Measurements from ENCODE around the gene HIC1.

Gene HIC1

GRCh38 chr17:2095536-2095910 is 40.6 kb downstream of the HIC1 start:
- Histone ChIP-seq H3K18ac (ENCODE audit: low read depth in 1 of 2, low read length in 2 of 2) (peak overlapping the region; percentile 68 to 94), H3K9ac (ENCODE audit: low read length) (peak overlapping the region; percentile 28), H2AFZ (ENCODE audit: low read depth, low read length) (no peak overlapping the region), H3K4ac (ENCODE audit: low read depth in 1 of 2, low read length in 2 of 2) (peak overlapping the region; percentile 56 to 64), H2AK5ac (ENCODE audit: low read length, severe bottlenecking) (peak overlapping the region; percentile 6), H3K9me3 (ENCODE audit: control insufficient read depth, low read length) (no peaks in the 10 kb centered on the region), H3K14ac (ENCODE audit: low read length in 2 of 2) (peak overlapping the region in 1 of 2 experiments; percentile 75), H2BK120ac (ENCODE audit: low read depth, low read length) (no peak overlapping the region), H4K91ac (ENCODE audit: low read length) (peak overlapping the region; percentile 34), H2BK12ac (ENCODE audit: low read length in 2 of 2) (peak overlapping the region; percentile 56 to 68), H3K79me1 (replicated peaks; ENCODE audit: low read length, poor library complexity, severe bottlenecking) (peaks cover 36% of the 10 kb centered on the region), H3K4me1 (ENCODE audit: control insufficient read depth, insufficient read depth, low read depth, low read length) (peaks cover 9% of the 10 kb centered on the region), H3K23ac (ENCODE audit: low read length in 2 of 2) (no peak overlapping the region), H2BK5ac (ENCODE audit: low read depth, low read length, poor library complexity, severe bottlenecking) (no peak overlapping the region), H3K4me3 (ENCODE audit: insufficient read depth in 1 of 2, low read depth in 1 of 2, low read length in 2 of 2) (no peak overlapping the region), H4K8ac (ENCODE audit: low read length) (peak overlapping the region; percentile 17), H3K36me3 (ENCODE audit: control insufficient read depth in 1 of 2, insufficient read depth in 2 of 2, low read depth in 1 of 2, low read length in 2 of 2) (peaks cover 14 to 16% of the 10 kb centered on the region in 2 experiments), H3K4me2 (ENCODE audit: low read length, poor library complexity, severe bottlenecking) (no peak overlapping the region), H3K27me3 (ENCODE audit: control insufficient read depth in 1 of 2, insufficient read depth in 1 of 2, low read length in 2 of 2) (no peaks in the 10 kb centered on the region), H3K27ac (ENCODE audit: low read length, poor library complexity, severe bottlenecking) (no peak overlapping the region), H2BK15ac (ENCODE audit: low read depth, poor library complexity, severe bottlenecking) (no peak overlapping the region)
- WGBS, result 88% methylated on average over 10 of the region's 10 CpGs
- no peak for DNase-seq

- no peak overlapping the region for H3K4ac ChIP-seq (ENCODE audit: low read depth in 1 of 2, low read length in 2 of 2)
- no peak overlapping the region for H2BK5ac ChIP-seq (ENCODE audit: low read depth, low read length, poor library complexity, severe bottlenecking)
- H2BK15ac ChIP-seq (ENCODE audit: low read depth, poor library complexity, severe bottlenecking), result no peak overlapping the region
- no peaks in the 10 kb centered on the region for H3K9me3 ChIP-seq (ENCODE audit: control insufficient read depth, low read length)
- H3K18ac ChIP-seq (ENCODE audit: low read depth in 1 of 2, low read length in 2 of 2), result no peak overlapping the region
- no peak overlapping the region for H2AK5ac ChIP-seq (ENCODE audit: low read length, severe bottlenecking)
- no peak overlapping the region for H2AFZ ChIP-seq (ENCODE audit: low read depth, low read length)
- no peak overlapping the region for H3K4me3 ChIP-seq (ENCODE audit: insufficient read depth in 1 of 2, low read depth in 1 of 2, low read length in 2 of 2)
- WGBS, result 96% methylated on average over 15 of the region's 15 CpGs
- no peak overlapping the region for H2BK120ac ChIP-seq (ENCODE audit: low read depth, low read length)
- H3K36me3 ChIP-seq (ENCODE audit: control insufficient read depth in 1 of 2, insufficient read depth in 2 of 2, low read depth in 1 of 2, low read length in 2 of 2), result peaks cover 3 to 7% of the 10 kb centered on the region in 2 experiments
- H2BK12ac ChIP-seq (ENCODE audit: low read length in 2 of 2), result no peak overlapping the region
- no peak overlapping the region for H3K9ac ChIP-seq (ENCODE audit: low read length)
- no peak for DNase-seq
- H4K91ac ChIP-seq (ENCODE audit: low read length), result no peak overlapping the region
- no peaks in the 10 kb centered on the region for H3K4me1 ChIP-seq (ENCODE audit: control insufficient read depth, insufficient read depth, low read depth, low read length)
- no peaks in the 10 kb centered on the region for H3K27me3 ChIP-seq (ENCODE audit: control insufficient read depth in 1 of 2, insufficient read depth in 1 of 2, low read length in 2 of 2)
- H4K8ac ChIP-seq (ENCODE audit: low read length), result no peak overlapping the region
- no peak overlapping the region for H3K14ac ChIP-seq (ENCODE audit: low read length in 2 of 2)
- peaks cover 31% of the 10 kb centered on the region for H3K79me1 ChIP-seq (replicated peaks; ENCODE audit: low read length, poor library complexity, severe bottlenecking)
- H3K23ac ChIP-seq (ENCODE audit: low read length in 2 of 2), result no peak overlapping the region
- no peak overlapping the region for H3K4me2 ChIP-seq (ENCODE audit: low read length, poor library complexity, severe bottlenecking)
- no peak overlapping the region for H3K27ac ChIP-seq (ENCODE audit: low read length, poor library complexity, severe bottlenecking)
Measured at GRCh38 chr17:2101448-2102257, 46.8 kb downstream of the HIC1 start.

GRCh38 chr17:2102931-2103809 is 48.3 kb downstream of the HIC1 start:
- H3K4ac ChIP-seq (ENCODE audit: low read depth in 1 of 2, low read length in 2 of 2), result no peak overlapping the region
- H3K79me1 ChIP-seq (replicated peaks; ENCODE audit: low read length, poor library complexity, severe bottlenecking), result peaks cover 34% of the 10 kb centered on the region
- H3K18ac ChIP-seq (ENCODE audit: low read depth in 1 of 2, low read length in 2 of 2), result no peak overlapping the region
- no peak overlapping the region for H3K4me2 ChIP-seq (ENCODE audit: low read length, poor library complexity, severe bottlenecking)
- peaks cover 2% of the 10 kb centered on the region for H3K4me1 ChIP-seq (ENCODE audit: control insufficient read depth, insufficient read depth, low read depth, low read length)
- H3K9me3 ChIP-seq (ENCODE audit: control insufficient read depth, low read length), result no peaks in the 10 kb centered on the region
- H3K9ac ChIP-seq (ENCODE audit: low read length), result no peak overlapping the region
- no peak overlapping the region for H3K4me3 ChIP-seq (ENCODE audit: insufficient read depth in 1 of 2, low read depth in 1 of 2, low read length in 2 of 2)
- H3K27me3 ChIP-seq (ENCODE audit: control insufficient read depth in 1 of 2, insufficient read depth in 1 of 2, low read length in 2 of 2), result no peaks in the 10 kb centered on the region
- no peak overlapping the region for H2BK12ac ChIP-seq (ENCODE audit: low read length in 2 of 2)
- H3K27ac ChIP-seq (ENCODE audit: low read length, poor library complexity, severe bottlenecking), result no peak overlapping the region
- H4K8ac ChIP-seq (ENCODE audit: low read length), result no peak overlapping the region
- DNase-seq, result peak; percentile 47
- H2AK5ac ChIP-seq (ENCODE audit: low read length, severe bottlenecking), result no peak overlapping the region
- H2BK15ac ChIP-seq (ENCODE audit: low read depth, poor library complexity, severe bottlenecking), result no peak overlapping the region
- H4K91ac ChIP-seq (ENCODE audit: low read length), result no peak overlapping the region
- H3K23ac ChIP-seq (ENCODE audit: low read length in 2 of 2), result no peak overlapping the region
- no peak overlapping the region for H3K14ac ChIP-seq (ENCODE audit: low read length in 2 of 2)
- 97% methylated on average over 9 of the region's 9 CpGs for WGBS
- no peak overlapping the region for H2AFZ ChIP-seq (ENCODE audit: low read depth, low read length)
- H2BK5ac ChIP-seq (ENCODE audit: low read depth, low read length, poor library complexity, severe bottlenecking), result no peak overlapping the region
- peaks cover 3 to 10% of the 10 kb centered on the region in 2 experiments for H3K36me3 ChIP-seq (ENCODE audit: control insufficient read depth in 1 of 2, insufficient read depth in 2 of 2, low read depth in 1 of 2, low read length in 2 of 2)
- H2BK120ac ChIP-seq (ENCODE audit: low read depth, low read length), result no peak overlapping the region

GRCh38 chr17:2105663-2106062 is 50.8 kb downstream of the HIC1 start:
- H2BK120ac ChIP-seq (ENCODE audit: low read depth, low read length), result no peak overlapping the region
- no peak overlapping the region for H2BK15ac ChIP-seq (ENCODE audit: low read depth, poor library complexity, severe bottlenecking)
- peaks cover 2% of the 10 kb centered on the region for H3K4me1 ChIP-seq (ENCODE audit: control insufficient read depth, insufficient read depth, low read depth, low read length)
- H3K14ac ChIP-seq (ENCODE audit: low read length in 2 of 2), result no peak overlapping the region
- no peak overlapping the region for H2AFZ ChIP-seq (ENCODE audit: low read depth, low read length)
- no peak overlapping the region for H3K4ac ChIP-seq (ENCODE audit: low read depth in 1 of 2, low read length in 2 of 2)
- no peak for DNase-seq
- H3K36me3 ChIP-seq (ENCODE audit: control insufficient read depth in 1 of 2, insufficient read depth in 2 of 2, low read depth in 1 of 2, low read length in 2 of 2), result peaks cover 0 to 19% of the 10 kb centered on the region in 2 experiments
- H3K9ac ChIP-seq (ENCODE audit: low read length), result no peak overlapping the region
- H3K27ac ChIP-seq (ENCODE audit: low read length, poor library complexity, severe bottlenecking), result no peak overlapping the region
- H3K23ac ChIP-seq (ENCODE audit: low read length in 2 of 2), result no peak overlapping the region
- peak overlapping the region in 1 of 2 experiments; percentile 66 for H3K18ac ChIP-seq (ENCODE audit: low read depth in 1 of 2, low read length in 2 of 2)
- no peaks in the 10 kb centered on the region for H3K27me3 ChIP-seq (ENCODE audit: control insufficient read depth in 1 of 2, insufficient read depth in 1 of 2, low read length in 2 of 2)
- H3K4me3 ChIP-seq (ENCODE audit: insufficient read depth in 1 of 2, low read depth in 1 of 2, low read length in 2 of 2), result no peak overlapping the region
- no peak overlapping the region for H4K91ac ChIP-seq (ENCODE audit: low read length)
- H2BK5ac ChIP-seq (ENCODE audit: low read depth, low read length, poor library complexity, severe bottlenecking), result no peak overlapping the region
- no peak overlapping the region for H2BK12ac ChIP-seq (ENCODE audit: low read length in 2 of 2)
- H3K4me2 ChIP-seq (ENCODE audit: low read length, poor library complexity, severe bottlenecking), result no peak overlapping the region
- H3K79me1 ChIP-seq (replicated peaks; ENCODE audit: low read length, poor library complexity, severe bottlenecking), result peaks cover 30% of the 10 kb centered on the region
- no peak overlapping the region for H4K8ac ChIP-seq (ENCODE audit: low read length)
- no peaks in the 10 kb centered on the region for H3K9me3 ChIP-seq (ENCODE audit: control insufficient read depth, low read length)
- no peak overlapping the region for H2AK5ac ChIP-seq (ENCODE audit: low read length, severe bottlenecking)
- WGBS, result 100% methylated on average over 1 of the region's 1 CpG

Data from mesenchymal stem cell (in vitro differentiated cells and primary cell).